GM06990 (cell line): ENCODE data around the gene RELN.

Experiments
- DNase-seq: peaks from one replicate; pipeline ENCODE4 v3.0.0-alpha.2; 2011; ENCODE audit not compliant: insufficient read length; ENCODE audit errors: extremely low read depth
- H3K27me3 ChIP-seq: replicated peaks from 2 replicates; pipeline ENCODE4 v1.6.0; 2011; ENCODE audit warnings: low read length; ENCODE audit not compliant: control insufficient read depth, insufficient read depth
- H3K36me3 ChIP-seq: 2 replicates; pipeline ENCODE4 v1.5.1; 2011; ENCODE audit warnings: low read length; ENCODE audit not compliant: control insufficient read depth, insufficient read depth
- H3K4me3 ChIP-seq: replicated peaks from 2 replicates; pipeline ENCODE4 v1.5.1; 2011; ENCODE audit warnings: low read depth, mild to moderate bottlenecking, control low read depth, low read length
- CTCF ChIP-seq: IDR thresholded peaks from 2 replicates; pipeline ENCODE4 v1.5.1; 2011; ENCODE audit warnings: low read length, control low read depth, mild to moderate bottlenecking, inconsistent platforms; ENCODE audit not compliant: insufficient read depth, poor library complexity, severe bottlenecking

Gene RELN

GRCh38 chr7:103797647-103798307 is 191.7 kb downstream of the RELN start:
- TF ChIP-seq CTCF, result no peak
- Histone ChIP-seq H3K36me3 (no peaks in the 10 kb centered on the region), H3K27me3 (no peaks in the 10 kb centered on the region), H3K4me3 (no peak overlapping the region)
- no peak for DNase-seq

GRCh38 chr7:103796327-103796962 is 193.0 kb downstream of the RELN start:
- Histone ChIP-seq H3K27me3 (no peaks in the 10 kb centered on the region), H3K4me3 (no peak overlapping the region), H3K36me3 (no peaks in the 10 kb centered on the region)
- TF ChIP-seq CTCF, result no peak
- no peak for DNase-seq

- Histone ChIP-seq H3K36me3 (no peaks in the 10 kb centered on the region), H3K4me3 (no peak overlapping the region), H3K27me3 (no peaks in the 10 kb centered on the region)
- no peak for TF ChIP-seq CTCF
- DNase-seq, result no peak
These were observed 193.7 kb downstream of the RELN start for GRCh38 chr7:103795787-103796186.

GRCh38 chr7:103795107-103795506 is 194.4 kb downstream of the RELN start:
- TF ChIP-seq CTCF, result no peak
- Histone ChIP-seq H3K27me3 (no peaks in the 10 kb centered on the region), H3K36me3 (no peaks in the 10 kb centered on the region), H3K4me3 (no peak overlapping the region)
- no peak for DNase-seq

- no peak for DNase-seq
- no peak overlapping the region for H3K4me3 ChIP-seq
- H3K27me3 ChIP-seq, result no peaks in the 10 kb centered on the region
- no peaks in the 10 kb centered on the region for H3K36me3 ChIP-seq
- TF ChIP-seq CTCF, result no peak
These were observed 195.0 kb downstream of the RELN start for GRCh38 chr7:103794424-103794823.

- no peak for TF ChIP-seq CTCF
- no peak for DNase-seq
- Histone ChIP-seq H3K4me3 (no peak overlapping the region), H3K36me3 (no peaks in the 10 kb centered on the region), H3K27me3 (no peaks in the 10 kb centered on the region)
These were observed 195.8 kb downstream of the RELN start for GRCh38 chr7:103793614-103794013.
